H7 (cell line): ENCODE data around the gene LGI2. TPM values are rescaled to one million over a fixed set of nuclear protein-coding genes. Genes with fewer than 3 reads are reported as not detected.

Source experiments
- DNase-seq: peaks from one replicate; pipeline ENCODE4 v3.0.0; 2012
- H3K27me3 ChIP-seq: 2 replicates; pipeline ENCODE4 v1.6.0; 2011; ENCODE audit warnings: mild to moderate bottlenecking, low read length; ENCODE audit not compliant: control insufficient read depth, insufficient read depth
- H3K36me3 ChIP-seq: replicated peaks from 2 replicates; pipeline ENCODE4 v1.5.1; 2011; ENCODE audit warnings: low read length; ENCODE audit not compliant: control insufficient read depth, insufficient read depth
- H3K4me3 ChIP-seq: 2 replicates; pipeline ENCODE4 v1.5.1; 2011; ENCODE audit warnings: low read depth, mild to moderate bottlenecking, control low read depth, low read length, moderate library complexity; ENCODE audit not compliant: insufficient read depth
- total RNA-seq: library from RNA; depleted of rRNA; stranded (reverse); fragments of >200 nt; shearing (Covaris generic); gene quantifications from 2 replicates; pipeline ENCODE4 v1.2.3, GENCODE V29; 2014

LGI2 gene
- total RNA-seq, 1 experiment from 2014 or later: 0.94 TPM

GRCh38 chr4:24995346-24995919, 35.3 kb downstream of the LGI2 start:
- H3K36me3 ChIP-seq: no peaks in the 10 kb centered on the region
- H3K27me3 ChIP-seq: no peaks in the 10 kb centered on the region
- no peak for DNase-seq
- H3K4me3 ChIP-seq: no peak overlapping the region

GRCh38 chr4:24993551-24994080, 37.1 kb downstream of the LGI2 start:
- H3K36me3 ChIP-seq: no peaks in the 10 kb centered on the region
- no peak overlapping the region for H3K4me3 ChIP-seq
- H3K27me3 ChIP-seq: no peaks in the 10 kb centered on the region
- no peak for DNase-seq

DNA sequence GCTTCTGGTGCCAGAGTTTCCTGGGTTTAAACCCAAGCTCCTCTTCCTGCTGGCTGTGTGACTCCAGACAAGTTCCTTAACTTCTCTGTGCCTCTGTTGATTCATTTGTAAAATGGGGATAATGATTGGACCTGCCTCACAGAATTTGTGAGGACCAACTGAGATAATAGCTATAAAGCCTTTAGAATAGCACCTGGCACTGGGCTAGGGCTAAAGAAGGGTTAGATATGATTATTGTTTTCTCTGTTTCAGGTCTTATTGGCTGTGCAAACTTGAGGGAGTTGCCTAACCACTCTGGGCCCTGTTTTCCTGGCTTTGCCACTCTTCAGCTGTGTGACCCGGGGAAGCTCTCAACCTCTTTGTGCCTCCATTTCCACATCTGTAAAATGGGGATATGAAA, 37.8 kb downstream of the LGI2 start:
- DNase-seq: no peak
- Histone ChIP-seq H3K4me3 (no peak overlapping the region), H3K36me3 (no peaks in the 10 kb centered on the region), H3K27me3 (no peaks in the 10 kb centered on the region)

- DNase-seq: no peak
- Histone ChIP-seq H3K36me3 (no peaks in the 10 kb centered on the region), H3K27me3 (no peaks in the 10 kb centered on the region), H3K4me3 (no peak overlapping the region)
Observed at GRCh38 chr4:24991015-24991414, 39.7 kb downstream of the LGI2 start.

DNA sequence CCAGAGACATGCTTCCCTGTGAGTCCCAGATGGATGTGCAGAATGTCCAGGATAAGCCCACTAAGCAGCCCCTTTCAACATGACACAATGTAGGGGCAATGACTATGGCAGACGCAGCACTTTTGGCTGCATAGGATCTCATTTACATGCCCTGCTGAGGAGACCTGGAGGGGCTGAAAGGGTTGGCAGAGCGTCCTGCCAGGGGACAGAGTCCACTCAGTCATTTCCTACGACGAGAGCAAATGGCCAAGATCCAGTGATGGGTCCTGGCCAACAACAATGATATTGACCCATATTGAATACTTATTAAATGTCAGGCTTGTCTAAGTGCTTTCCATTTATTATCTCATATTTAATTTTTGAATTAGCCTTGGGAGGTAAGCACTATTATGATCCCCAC, 41.4 kb downstream of the LGI2 start:
- Histone ChIP-seq H3K27me3 (no peaks in the 10 kb centered on the region), H3K36me3 (no peaks in the 10 kb centered on the region), H3K4me3 (no peak overlapping the region)
- no peak for DNase-seq

DNA sequence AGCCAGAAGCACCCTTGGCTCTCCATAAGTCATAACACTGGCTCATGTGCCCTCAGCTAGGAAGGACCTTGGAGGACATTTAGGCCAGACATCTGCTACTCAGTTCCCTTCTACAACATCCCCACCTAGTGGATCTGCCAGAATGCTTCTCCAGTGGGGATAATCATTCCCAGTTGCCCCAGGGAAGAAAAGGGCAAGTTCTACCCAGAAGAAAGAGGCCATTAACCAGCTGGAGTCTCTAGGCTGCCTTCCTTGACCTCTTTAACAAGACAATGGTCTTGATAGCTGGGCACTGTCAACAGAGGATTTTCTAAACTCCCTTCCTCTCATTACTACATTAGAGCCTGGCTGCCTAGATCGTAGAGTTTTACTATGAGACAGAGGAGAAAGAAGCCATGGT, 42.0 kb downstream of the LGI2 start:
- Histone ChIP-seq H3K27me3 (no peaks in the 10 kb centered on the region), H3K4me3 (no peak overlapping the region), H3K36me3 (no peaks in the 10 kb centered on the region)
- peak; percentile 80 for DNase-seq

GRCh38 chr4:24984602-24985532, 45.9 kb downstream of the LGI2 start:
- no peak overlapping the region for H3K4me3 ChIP-seq
- peak; percentile 50 for DNase-seq
- H3K27me3 ChIP-seq: no peaks in the 10 kb centered on the region
- no peaks in the 10 kb centered on the region for H3K36me3 ChIP-seq

DNA sequence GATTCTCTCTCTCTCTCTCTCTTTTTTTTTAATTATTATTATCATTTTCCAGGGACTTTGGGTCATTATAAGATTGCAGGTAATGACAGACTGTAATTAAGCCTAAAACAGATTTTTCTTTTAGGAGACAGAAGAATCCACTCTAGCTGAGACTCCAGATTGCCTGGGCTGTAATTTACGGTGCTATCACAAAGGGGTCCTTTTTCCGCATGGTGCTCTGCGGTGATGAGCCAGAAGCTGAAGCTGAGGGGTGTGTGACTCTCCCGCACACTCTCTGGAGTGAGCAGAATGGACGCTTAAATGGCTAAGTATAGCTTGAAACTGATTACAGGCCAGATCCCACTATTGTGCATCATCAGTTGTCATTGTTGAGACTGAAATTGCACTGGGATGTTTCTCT, 50.0 kb downstream of the LGI2 start:
- no peaks in the 10 kb centered on the region for H3K36me3 ChIP-seq
- no peak overlapping the region for H3K4me3 ChIP-seq
- H3K27me3 ChIP-seq: no peaks in the 10 kb centered on the region
- DNase-seq: no peak

GRCh38 chr4:24980064-24980690, 50.6 kb downstream of the LGI2 start:
- H3K27me3 ChIP-seq: no peaks in the 10 kb centered on the region
- peak; percentile 66 for DNase-seq
- no peaks in the 10 kb centered on the region for H3K36me3 ChIP-seq
- H3K4me3 ChIP-seq: no peak overlapping the region

DNA sequence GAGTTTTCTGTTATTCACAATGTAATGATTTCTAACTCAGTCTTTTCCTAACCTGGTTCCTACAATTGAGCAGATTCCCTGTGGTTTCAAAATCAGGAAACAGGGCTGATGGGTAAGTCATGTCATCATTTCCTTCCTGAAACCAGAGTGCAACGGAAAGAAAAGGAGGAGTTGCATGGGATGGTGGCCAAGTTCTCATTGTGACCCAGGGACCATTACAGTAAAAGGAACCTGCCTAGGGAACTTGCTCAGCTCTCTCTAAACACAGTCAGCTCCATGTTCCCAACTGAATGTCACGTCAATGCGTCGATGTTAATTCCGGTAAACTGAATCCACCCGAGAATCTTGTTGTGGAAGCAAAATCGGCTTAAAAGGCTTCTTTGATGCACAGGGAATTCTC, 51.2 kb downstream of the LGI2 start:
- H3K27me3 ChIP-seq: no peaks in the 10 kb centered on the region
- H3K4me3 ChIP-seq: no peak overlapping the region
- DNase-seq: no peak
- no peaks in the 10 kb centered on the region for H3K36me3 ChIP-seq

GRCh38 chr4:24978291-24979075, 52.3 kb downstream of the LGI2 start:
- no peak overlapping the region for H3K4me3 ChIP-seq
- H3K27me3 ChIP-seq: no peaks in the 10 kb centered on the region
- H3K36me3 ChIP-seq: no peaks in the 10 kb centered on the region
- DNase-seq: no peak

GRCh38 chr4:24975510-24975909, 55.2 kb downstream of the LGI2 start:
- Histone ChIP-seq H3K4me3 (no peak overlapping the region), H3K36me3 (no peaks in the 10 kb centered on the region), H3K27me3 (no peaks in the 10 kb centered on the region)
- DNase-seq: no peak

- no peaks in the 10 kb centered on the region for H3K27me3 ChIP-seq
- H3K36me3 ChIP-seq: no peaks in the 10 kb centered on the region
- H3K4me3 ChIP-seq: no peak overlapping the region
- no peak for DNase-seq
Observed at GRCh38 chr4:24973747-24974601, 56.8 kb downstream of the LGI2 start.

GRCh38 chr4:24973404-24973746, 57.4 kb downstream of the LGI2 start:
- Histone ChIP-seq H3K36me3 (no peaks in the 10 kb centered on the region), H3K27me3 (no peaks in the 10 kb centered on the region), H3K4me3 (no peak overlapping the region)
- DNase-seq: no peak
